OCI-LY1 (cell line): Measurements from ENCODE around the gene BDH1.

ENCODE experiments used
- H2AFZ ChIP-seq: fragments of 200-600 bp; sonication (generic), shearing (Covaris generic); 2 replicates; pipeline ENCODE4 v1.6.0; 2014; ENCODE audit warnings: antibody characterized with exemption, mild to moderate bottlenecking, low read length
- H3F3A ChIP-seq: fragments of 200-600 bp; sonication (generic), shearing (Covaris generic); 2 replicates; pipeline ENCODE4 v1.6.0; 2014; ENCODE audit warnings: mild to moderate bottlenecking, antibody characterized with exemption, low read length, moderate library complexity; ENCODE audit not compliant: insufficient read depth
- H3K27ac ChIP-seq: fragments of 200-600 bp; sonication (generic); 2 replicates; pipeline ENCODE4 v1.5.1; 2014; ENCODE audit warnings: low read length, mixed run types, mild to moderate bottlenecking, low read depth; ENCODE audit not compliant: poor library complexity, severe bottlenecking
- H3K27me3 ChIP-seq: fragments of 200-600 bp; sonication (generic); 2 replicates; pipeline ENCODE4 v1.6.0; 2014; ENCODE audit warnings: antibody characterized with exemption, mild to moderate bottlenecking, low read length, moderate library complexity; ENCODE audit not compliant: insufficient read depth
- H3K36me3 ChIP-seq: fragments of 200-600 bp; sonication (generic); 2 replicates; pipeline ENCODE4 v1.6.1; 2014; ENCODE audit warnings: mild to moderate bottlenecking, antibody characterized with exemption, low read length, moderate library complexity, mixed read lengths; ENCODE audit not compliant: insufficient read depth
- H3K4me1 ChIP-seq: fragments of 200-600 bp; sonication (generic); 2 replicates; pipeline ENCODE4 v1.5.1; 2014; ENCODE audit warnings: mild to moderate bottlenecking, low read length, moderate library complexity; ENCODE audit not compliant: insufficient read depth, severe bottlenecking
- H3K4me2 ChIP-seq: fragments of 200-600 bp; sonication (generic), shearing (Covaris generic); 2 replicates; pipeline ENCODE4 v1.6.1; 2014; ENCODE audit warnings: low read length
- H3K4me3 ChIP-seq: fragments of 200-600 bp; sonication (generic); 2 replicates; pipeline ENCODE4 v1.5.1; 2014; ENCODE audit warnings: low read length, low read depth, mild to moderate bottlenecking, mixed read lengths; ENCODE audit not compliant: poor library complexity, severe bottlenecking
- H3K79me2 ChIP-seq: fragments of 200-600 bp; shearing (Covaris generic); 2 replicates; pipeline ENCODE4 v1.6.1; 2016; ENCODE audit warnings: mixed run types, low read length, mixed read lengths; ENCODE audit not compliant: insufficient read depth
- H3K9ac ChIP-seq: fragments of 200-600 bp; sonication (generic), shearing (Covaris generic); 2 replicates; pipeline ENCODE4 v1.6.1; 2014; ENCODE audit warnings: mild to moderate bottlenecking, low read length, mixed read lengths
- H3K9me2 ChIP-seq: fragments of 200-600 bp; sonication (generic), shearing (Covaris generic); 2 replicates; pipeline ENCODE4 v1.6.1; 2014; ENCODE audit warnings: low read depth, mild to moderate bottlenecking, low read length, mixed read lengths
- H3K9me3 ChIP-seq: fragments of 200-600 bp; shearing (Covaris generic); 2 replicates; pipeline ENCODE4 v1.6.1; 2014; ENCODE audit warnings: low read length, mixed read lengths
- H4K20me1 ChIP-seq: fragments of 200-600 bp; sonication (generic), shearing (Covaris generic); 2 replicates; pipeline ENCODE4 v1.6.0; 2016; ENCODE audit warnings: mild to moderate bottlenecking, low read length; ENCODE audit not compliant: insufficient read depth
- EZH2 ChIP-seq: fragments of 200-600 bp; sonication (generic), shearing (Covaris generic); IDR thresholded peaks from 2 replicates; pipeline ENCODE4 v1.8.0; 2017; ENCODE audit warnings: borderline replicate concordance, mixed run types, mild to moderate bottlenecking, antibody characterized with exemption, low read length, moderate library complexity, mixed read lengths
- TF ChIP-seq, protein P1 (sequence below): fragments of 200-600 bp; sonication (generic), shearing (Covaris generic); IDR thresholded peaks from 2 replicates; pipeline ENCODE4 v1.5.1; 2017; ENCODE audit warnings: mild to moderate bottlenecking, antibody characterized with exemption, low read length, moderate library complexity, mixed read lengths

Gene BDH1

DNA sequence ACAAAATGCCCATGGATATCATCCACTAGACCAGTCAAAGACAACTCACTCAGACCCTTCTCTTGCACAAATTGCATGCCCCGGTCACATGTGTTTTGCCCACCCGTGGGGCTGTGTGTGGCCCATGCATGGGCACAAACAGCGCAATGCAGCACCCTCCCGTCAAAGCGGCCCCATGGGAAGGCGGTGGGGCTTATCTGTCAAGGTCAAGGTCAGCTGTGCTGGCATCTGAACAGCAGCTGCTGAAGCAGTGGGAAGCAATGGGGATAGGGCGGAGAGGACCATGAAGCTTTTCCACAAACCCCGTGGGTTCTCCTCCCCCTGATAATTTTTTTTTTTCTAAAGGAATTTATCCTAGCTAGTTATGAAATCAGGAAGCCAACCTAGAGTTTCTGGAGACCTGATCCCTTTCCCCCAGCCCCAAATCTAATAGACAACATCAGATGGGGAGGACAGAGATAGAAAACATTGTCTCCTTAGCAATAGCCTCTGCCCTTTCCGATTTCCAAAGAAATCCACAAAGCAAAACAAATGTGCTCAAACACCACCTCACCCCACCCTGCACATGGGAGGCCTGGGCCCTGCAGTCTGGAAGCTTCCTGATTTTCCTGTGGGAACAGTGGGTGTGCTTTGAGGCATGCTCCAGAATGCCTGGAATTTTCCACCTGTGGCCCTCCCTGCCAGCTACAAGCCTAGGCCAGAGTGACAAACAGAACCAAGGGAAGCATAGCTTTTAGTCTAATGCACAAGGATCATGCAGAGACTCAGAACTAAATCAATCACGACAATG, 84.4 kb downstream of the BDH1 start:
- Histone ChIP-seq H3K27me3 (peaks cover 9% of the 10 kb centered on the region; the same call in 1 of the 2 replicates), H3K27ac (no peak overlapping the region), H4K20me1 (no peaks in the 10 kb centered on the region), H3K4me2 (no peak overlapping the region), H3K9ac (no peak overlapping the region), H3K36me3 (no peaks in the 10 kb centered on the region), H3K79me2 (no peaks in the 10 kb centered on the region), H2AFZ (no peak overlapping the region), H3K4me3 (no peak overlapping the region), H3F3A (no peaks in the 10 kb centered on the region), H3K9me2 (no peaks in the 10 kb centered on the region), H3K4me1 (no peaks in the 10 kb centered on the region), H3K9me3 (no peaks in the 10 kb centered on the region)
- TF ChIP-seq, protein P1, sequence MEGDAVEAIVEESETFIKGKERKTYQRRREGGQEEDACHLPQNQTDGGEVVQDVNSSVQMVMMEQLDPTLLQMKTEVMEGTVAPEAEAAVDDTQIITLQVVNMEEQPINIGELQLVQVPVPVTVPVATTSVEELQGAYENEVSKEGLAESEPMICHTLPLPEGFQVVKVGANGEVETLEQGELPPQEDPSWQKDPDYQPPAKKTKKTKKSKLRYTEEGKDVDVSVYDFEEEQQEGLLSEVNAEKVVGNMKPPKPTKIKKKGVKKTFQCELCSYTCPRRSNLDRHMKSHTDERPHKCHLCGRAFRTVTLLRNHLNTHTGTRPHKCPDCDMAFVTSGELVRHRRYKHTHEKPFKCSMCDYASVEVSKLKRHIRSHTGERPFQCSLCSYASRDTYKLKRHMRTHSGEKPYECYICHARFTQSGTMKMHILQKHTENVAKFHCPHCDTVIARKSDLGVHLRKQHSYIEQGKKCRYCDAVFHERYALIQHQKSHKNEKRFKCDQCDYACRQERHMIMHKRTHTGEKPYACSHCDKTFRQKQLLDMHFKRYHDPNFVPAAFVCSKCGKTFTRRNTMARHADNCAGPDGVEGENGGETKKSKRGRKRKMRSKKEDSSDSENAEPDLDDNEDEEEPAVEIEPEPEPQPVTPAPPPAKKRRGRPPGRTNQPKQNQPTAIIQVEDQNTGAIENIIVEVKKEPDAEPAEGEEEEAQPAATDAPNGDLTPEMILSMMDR: no peak
- TF ChIP-seq EZH2: no peak

DNA sequence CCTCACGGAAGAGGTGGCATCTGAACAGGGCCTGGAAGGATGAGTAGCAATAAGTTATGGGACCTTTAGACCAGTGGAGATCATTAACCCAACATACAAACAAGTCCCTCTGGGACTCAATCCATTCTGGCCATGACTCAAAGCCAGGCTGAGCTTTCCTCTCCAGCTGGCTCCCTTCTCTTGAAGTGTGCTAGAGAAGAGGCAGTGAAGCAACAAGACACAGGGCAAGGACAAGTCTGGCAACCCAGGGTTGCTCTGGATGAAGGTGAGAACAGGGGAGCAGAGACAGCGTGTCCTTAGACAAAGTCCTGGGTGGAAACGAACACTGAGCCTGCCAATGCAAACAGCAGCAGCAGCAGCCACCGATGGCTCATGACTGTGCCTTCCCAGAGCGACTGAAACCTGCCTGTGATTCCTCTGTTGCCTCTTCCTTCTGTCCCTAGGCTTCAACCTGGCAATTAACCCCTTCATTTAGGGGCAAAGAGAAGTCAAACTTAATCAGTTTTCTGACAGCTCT, 86.8 kb downstream of the BDH1 start:
- Histone ChIP-seq H3K4me3 (no peak overlapping the region), H3K9me3 (no peaks in the 10 kb centered on the region), H3K27me3 (peaks cover 7% of the 10 kb centered on the region; the same call in 1 of the 2 replicates), H3K36me3 (no peaks in the 10 kb centered on the region), H3K79me2 (no peaks in the 10 kb centered on the region), H3K4me1 (no peaks in the 10 kb centered on the region), H3K9me2 (no peaks in the 10 kb centered on the region), H4K20me1 (no peaks in the 10 kb centered on the region), H3F3A (no peaks in the 10 kb centered on the region), H3K27ac (no peak overlapping the region), H3K4me2 (no peak overlapping the region), H2AFZ (no peak overlapping the region), H3K9ac (no peak overlapping the region)
- TF ChIP-seq, protein P1: no peak
- no peak for TF ChIP-seq EZH2

DNA sequence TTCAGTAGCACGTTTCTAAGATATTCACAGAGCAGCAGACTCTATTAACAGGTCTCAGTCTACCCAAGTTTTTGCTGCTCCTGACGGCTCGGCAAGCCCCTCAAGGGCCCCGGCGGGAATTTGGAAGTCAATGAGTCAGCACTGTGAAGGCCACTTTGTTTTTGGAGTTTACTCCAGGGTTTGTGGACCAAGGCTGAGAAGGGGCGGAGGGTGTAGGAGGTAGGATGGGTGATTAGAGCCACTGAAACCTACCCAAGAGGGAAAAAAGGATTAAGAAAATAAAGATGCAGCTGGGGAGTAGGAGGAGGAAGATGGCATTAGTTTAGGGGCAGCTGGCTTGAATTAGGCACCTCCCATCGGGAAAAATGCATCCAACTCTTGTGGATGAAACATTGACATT, 87.6 kb downstream of the BDH1 start:
- Histone ChIP-seq H3K27me3 (no peaks in the 10 kb centered on the region; the same call in 1 of the 2 replicates), H3F3A (no peaks in the 10 kb centered on the region), H3K4me1 (no peaks in the 10 kb centered on the region)

More for the DNA sequence above, 87.6 kb downstream of the BDH1 start:
- Histone ChIP-seq H3K4me2 (no peak overlapping the region), H3K4me3 (no peak overlapping the region), H3K79me2 (no peaks in the 10 kb centered on the region), H3K9me2 (no peaks in the 10 kb centered on the region), H3K36me3 (no peaks in the 10 kb centered on the region), H3K9me3 (no peaks in the 10 kb centered on the region), H4K20me1 (no peaks in the 10 kb centered on the region), H2AFZ (no peak overlapping the region), H3K27ac (no peak overlapping the region), H3K9ac (no peak overlapping the region)
- TF ChIP-seq, protein P1: no peak
- TF ChIP-seq EZH2: no peak
